Measurements from ENCODE around the gene CNTLN.
"Not testable (repeated sequence)": the region's sequence is repeated elsewhere in the genome, so short reads cannot be mapped to it uniquely, and the experiment has no call there.

The CNTLN gene

DNA sequence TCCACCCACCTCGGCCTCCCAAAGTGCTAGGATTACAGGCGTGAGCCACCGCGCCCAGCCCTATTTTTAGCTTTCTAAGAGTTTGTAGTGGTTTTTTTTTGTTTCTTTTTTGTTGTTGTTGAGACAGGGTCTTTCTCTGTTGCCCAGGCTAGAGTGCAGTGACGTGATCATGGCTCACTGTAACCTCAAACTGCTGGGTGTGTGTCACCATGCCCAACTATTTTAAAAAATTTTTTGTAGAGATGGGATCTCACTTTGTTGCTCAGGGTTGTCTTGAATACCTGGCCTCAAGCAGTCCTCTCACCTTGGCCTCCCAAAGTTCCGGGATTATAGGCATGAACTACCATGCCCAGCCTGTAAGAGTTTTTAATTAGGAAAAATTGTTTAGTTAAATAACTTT, 298.7 kb downstream of the CNTLN start:
- no peak for DNase-seq

DNA sequence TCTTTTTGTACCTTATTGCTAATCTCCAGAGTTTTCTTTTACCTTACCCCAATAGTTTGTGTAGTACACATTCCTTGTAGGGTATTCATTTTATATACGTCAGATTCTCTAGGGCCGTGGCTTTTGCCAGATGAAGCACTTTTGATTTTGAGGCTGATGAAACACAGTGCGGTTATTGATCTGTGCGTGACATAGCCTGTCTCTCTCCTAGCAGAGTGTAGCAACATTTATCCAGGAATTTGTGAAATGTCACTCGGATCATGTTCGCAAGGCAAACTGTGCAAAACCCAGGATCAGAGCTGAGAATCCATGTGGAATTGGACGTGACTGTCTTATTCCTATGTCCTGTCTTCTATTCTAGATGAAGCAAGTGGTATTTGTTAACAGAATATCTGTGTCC, 302.0 kb downstream of the CNTLN start:
- DNase-seq: no peak

DNA sequence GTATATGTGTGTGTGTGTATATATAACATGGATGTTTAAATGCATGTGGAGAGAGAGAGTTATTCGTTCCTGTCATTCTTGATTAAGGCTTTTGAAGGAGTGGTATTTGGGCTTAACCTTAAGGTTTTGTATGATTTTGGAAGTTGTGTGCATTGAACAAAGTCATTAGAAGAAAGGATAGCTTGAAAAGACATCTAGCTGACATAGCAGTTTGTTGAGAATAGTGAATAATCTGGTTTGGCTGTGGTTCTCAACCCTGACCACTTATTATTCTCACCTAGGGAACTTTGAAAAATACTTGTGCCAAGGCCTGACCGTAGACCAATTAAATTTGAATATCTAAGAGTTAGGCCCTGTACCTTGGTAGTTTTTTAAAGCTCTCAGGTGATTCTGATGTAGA, 303.0 kb downstream of the CNTLN start:
- DNase-seq: no peak

DNA sequence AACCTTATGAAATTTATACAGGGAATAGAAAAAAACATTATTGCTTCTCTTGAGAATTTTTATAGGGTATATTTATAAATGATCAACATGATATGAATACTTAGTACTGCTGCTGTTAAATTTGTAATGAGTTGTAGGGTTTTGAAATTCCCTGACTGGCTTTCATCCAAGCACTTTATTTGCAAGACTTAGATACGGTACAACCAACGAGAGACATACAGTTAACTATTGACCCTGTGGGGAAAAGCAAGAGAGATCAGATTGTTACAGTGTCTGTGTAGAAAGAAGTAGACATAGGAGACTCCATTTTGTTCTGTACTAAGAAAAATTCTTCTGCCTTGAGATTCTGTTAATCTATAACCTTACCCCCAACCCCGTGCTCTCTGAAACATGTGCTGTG, 310.3 kb downstream of the CNTLN start:
- DNase-seq: not testable (repeated sequence)

DNA sequence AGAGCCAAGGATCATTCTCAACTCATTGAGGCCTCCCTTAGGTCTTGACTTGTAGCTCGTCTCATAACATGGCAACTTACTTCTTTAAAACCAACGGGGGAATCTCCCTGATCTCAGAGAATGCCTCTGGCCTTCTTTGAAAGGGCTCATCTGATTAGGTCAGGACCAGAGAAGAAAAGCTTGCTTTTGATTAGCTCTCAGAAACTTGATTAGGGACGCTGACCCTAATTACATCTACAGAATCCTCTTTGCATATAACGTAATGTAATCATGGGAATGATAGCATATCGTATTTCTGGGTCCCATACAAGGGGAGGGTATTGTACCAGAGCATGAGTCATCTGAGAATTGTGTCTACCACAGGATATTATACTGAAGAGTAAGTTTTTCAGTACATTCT, 318.9 kb downstream of the CNTLN start:
- DNase-seq: no peak

DNA sequence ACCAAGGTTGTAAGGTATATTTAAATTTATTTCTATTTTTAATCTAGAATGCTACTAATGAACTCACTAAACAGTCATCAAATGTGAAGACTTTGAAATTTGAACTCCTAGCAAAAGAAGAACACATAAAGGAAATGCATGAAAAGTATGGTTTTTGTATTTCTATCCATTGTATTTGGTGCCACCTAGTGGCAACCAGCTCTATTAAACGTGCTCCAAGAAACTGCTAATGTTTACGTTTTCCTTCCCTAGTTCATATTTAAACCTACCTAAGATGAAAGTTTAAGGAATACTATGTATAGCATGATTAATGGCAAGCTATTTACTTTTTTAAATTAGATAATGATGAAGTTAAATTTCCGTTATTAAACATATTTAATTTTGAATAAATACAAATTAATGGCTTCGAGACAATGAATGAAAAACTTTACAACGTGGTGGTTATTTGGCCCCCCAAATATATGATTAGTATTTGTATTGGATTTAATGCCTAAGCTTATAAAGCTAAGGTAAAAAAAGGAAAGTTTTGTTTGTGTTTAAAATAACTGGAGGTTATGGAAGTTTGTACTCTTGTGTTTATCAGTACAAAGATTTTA, 328.1 kb downstream of the CNTLN start:
- peak; percentile 57 for DNase-seq

DNA sequence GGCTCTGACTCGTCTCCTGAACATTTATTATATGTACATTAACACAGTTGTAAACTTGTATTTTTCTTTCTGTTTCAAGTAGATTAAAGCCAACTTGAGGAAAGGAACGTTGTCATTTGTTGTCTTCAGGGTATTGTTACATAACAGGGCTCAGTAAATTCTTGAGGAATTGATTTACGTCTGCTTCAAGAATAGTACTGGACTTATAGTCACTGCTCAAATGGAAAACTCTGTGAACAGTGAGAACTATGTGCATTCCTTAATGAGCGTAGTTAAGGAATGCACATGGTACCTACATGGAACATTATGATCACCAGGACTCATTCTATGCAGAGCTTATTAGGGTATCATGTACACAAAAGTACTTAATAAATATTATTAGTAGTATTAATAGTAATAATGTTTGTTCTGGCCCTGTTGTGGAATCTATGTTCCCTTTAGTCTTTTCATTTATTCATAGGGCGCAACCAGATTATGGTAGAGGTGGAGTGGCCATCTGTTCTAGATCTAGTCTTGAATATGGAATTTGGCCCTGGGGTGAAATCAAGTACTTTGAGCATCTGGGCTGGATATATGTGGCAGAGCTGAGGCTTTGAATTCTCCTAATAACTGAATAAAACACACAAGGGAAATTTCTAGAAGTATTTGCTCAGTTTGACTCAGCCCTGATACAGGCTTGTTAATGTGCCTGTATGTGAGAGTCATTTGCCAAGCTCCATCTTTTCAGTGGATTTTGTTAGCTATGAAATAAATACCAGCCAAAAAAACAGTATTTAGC, 335.4 kb downstream of the CNTLN start:
- no peak for DNase-seq

DNA sequence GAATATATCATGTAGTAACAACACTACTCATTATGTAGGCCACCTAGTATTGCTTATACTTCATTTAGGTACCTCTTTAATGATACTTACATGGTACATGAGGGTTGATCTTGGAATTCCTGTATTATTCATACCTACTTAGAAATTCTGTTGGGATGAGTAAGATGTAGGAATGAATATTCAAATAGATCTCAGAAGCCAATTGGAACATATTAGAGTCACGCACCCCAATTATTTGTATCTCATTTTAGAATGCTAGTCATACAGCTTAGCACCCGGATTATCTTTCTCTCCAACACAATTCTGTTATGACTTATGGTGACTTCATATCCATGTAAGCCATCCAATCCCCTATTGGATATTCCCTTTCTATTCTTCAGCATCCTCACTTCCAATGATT, 337.3 kb downstream of the CNTLN start:
- DNase-seq: no peak

DNA sequence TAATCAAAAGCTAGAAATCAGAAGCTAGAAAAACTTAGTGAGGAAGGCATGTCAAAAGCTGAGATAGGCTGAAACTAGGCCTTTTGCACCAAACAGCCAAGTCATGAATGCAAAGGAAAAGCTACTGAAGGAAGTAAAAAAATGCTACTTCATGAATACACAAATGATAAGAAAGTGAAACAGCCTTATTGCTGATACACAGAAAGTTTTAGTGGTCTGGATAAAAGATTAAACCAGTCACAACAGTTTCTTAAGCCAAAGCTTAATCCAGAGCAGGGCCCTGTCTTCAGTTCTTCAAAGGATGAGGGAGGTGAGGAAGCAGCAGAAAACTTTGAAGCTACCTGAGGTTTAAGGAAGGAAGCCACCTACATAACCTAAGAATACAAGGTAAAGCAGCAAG, 341.6 kb downstream of the CNTLN start:
- DNase-seq: no peak

DNA sequence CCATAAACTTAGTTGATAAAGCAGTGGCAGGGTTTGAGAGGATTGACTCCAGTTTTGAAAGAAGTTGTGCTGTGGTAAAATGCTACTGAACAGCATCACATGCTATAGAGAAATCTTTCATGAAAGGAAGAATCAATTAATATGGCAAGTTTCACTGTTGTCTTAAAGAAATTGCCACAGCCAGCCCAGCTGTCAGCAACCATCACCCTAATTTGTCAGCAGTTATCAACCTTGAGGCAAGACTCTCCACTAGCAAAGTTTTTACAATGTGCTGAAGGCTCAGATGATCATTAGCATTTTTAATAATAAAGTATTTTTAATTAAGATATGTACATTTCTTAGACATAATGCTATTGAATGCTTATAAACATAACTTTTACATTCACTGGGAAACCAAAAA, 343.0 kb downstream of the CNTLN start:
- DNase-seq: no peak

DNA sequence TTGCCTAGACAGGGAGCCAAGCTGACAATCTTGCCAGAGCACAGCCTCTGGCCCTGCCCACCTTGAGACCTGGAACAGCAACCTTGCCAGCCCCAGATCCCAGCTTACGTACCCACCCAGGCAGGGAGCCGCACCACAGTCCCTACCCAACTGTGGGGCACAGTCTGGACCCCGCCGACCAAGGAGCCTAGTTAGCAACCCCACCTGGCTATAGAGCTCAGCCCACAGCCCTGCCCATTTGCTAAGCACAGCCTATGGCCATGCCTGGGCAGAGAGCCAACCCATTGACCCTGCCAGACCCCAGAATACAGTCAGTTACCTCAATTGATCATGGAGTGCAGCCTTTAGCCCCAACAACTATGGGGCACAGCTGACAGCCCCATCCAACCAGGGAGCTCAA, 346.1 kb downstream of the CNTLN start:
- DNase-seq: no peak

DNA sequence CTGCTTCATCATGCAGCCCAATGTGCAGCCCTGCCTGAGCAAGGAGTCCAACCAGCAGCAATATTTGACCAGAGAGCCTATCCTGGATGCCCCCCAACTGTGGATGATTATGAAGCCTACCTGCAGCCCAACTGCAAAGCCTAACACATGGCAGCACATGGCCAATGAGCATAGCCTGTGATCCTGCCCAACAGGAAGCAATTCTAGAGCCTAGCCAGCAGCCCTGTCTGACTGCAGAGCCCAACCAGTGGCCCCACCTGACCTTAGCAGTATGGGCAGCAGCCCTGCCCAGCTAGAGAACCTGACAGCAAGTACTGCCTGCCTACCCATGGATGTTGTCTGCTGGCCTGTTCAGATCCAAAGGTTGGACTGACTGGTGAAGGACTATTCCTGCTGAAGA, 346.7 kb downstream of the CNTLN start:
- no peak for DNase-seq

DNA sequence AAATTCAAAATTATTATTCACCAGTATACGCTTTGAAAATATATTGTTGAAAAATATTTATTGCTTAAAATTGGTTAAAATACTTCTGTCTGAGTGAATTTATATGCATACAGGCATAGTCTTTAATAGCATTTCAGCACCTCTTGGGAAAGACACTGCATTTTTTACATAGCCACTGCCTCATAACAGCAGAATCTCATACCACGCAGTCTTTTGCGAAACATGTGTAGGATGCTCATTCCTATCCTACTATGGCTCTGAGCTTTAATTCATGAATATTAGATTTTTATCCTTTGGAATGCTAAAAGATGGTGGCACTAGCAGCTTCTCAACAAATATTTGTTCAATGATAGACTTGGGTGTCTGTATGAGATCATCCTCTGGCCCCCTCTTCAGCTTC, 350.1 kb downstream of the CNTLN start:
- DNase-seq: no peak

DNA sequence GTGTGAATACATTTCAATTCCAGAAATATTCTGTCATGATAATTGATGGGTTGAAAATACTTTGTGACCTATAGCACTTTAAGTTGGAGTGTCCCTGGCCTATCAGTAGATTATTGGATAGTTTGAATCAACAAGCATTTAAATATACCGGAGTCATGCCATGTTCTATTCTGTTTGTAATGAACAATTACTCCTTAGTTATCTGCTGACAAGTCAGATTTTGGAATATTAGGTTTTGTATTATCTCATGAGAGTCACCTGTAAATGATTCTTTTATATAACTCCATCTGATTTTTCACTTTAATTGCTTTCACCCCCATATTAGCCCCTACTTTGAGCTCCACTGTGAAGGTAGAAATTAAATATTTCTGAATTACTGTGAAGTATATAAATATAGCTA, 351.6 kb downstream of the CNTLN start:
- no peak for DNase-seq

DNA sequence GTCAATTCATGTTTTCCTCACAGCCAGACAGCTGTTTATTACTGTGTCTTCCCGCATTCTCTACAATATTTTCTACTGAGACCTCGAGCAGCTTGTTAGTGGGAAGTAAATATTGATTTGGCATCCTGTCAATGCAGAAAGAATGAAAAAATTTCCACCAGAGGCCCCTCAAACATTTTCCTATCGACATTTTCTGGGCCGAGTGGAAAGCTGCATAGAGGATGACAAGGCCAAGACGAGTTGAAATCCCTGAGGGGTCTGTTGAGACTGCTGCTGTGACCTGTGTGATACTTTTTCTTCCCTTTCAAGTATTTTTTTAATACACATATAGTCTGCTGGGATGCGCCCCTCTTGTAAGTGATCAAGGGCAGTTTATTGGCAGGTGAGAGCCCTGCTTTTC, 352.6 kb downstream of the CNTLN start:
- no peak for DNase-seq

DNA sequence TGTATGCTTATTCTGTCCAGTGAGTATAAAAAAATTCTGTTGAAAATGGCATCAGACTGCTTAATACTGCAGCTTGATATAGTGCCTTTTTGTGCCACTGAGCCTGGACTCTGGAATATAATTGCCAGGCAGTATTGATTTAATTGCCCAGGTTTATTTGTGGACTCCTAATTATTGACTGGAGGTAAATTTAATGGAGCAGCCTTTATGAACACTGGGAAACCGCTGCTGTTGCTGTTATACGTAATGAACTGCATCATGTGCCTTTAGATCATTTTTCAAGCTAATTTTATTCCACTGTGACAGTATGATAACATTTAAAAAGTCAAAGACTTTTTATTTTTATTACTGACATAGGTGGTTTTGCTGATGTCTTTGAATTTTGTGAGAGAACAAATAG, 353.8 kb downstream of the CNTLN start:
- DNase-seq: no peak

DNA sequence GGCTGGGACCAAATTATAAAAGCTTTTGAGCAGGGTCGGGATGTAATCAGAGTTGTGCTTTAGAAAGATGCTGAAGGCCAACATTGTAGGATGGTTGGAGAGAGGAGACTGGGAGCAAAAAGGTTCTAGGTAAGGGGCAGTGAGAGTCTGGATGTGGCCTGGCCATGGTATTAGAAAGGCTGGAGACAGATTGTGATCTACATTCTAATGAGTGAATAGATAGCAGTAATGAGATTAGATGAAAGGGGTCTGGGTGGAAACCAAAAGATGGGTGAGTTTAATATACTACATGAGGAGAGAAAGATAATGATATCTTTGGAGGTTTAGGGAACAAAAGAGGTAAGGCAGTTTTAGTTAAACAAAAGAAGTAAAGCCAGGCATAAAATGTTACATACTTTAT, 355.3 kb downstream of the CNTLN start:
- no peak for DNase-seq

DNA sequence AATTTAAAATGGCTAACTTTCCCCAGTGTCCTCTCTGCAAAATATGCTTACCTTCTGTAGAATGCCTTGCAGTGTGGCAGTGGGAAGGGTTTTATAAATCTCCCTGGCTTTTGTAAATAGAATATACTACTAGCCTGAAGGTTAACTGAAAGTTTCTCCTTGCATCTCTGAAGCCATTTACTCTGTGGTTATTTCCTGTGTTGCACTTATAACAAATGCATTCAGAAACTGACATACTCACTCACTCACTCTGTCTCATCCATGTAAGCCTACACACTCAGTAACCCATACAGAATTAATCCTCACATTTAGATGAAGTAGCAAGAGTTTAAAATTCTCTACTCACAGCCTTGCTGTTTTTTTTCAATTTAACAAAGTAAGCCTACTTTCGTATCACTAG, 356.9 kb downstream of the CNTLN start:
- no peak for DNase-seq

DNA sequence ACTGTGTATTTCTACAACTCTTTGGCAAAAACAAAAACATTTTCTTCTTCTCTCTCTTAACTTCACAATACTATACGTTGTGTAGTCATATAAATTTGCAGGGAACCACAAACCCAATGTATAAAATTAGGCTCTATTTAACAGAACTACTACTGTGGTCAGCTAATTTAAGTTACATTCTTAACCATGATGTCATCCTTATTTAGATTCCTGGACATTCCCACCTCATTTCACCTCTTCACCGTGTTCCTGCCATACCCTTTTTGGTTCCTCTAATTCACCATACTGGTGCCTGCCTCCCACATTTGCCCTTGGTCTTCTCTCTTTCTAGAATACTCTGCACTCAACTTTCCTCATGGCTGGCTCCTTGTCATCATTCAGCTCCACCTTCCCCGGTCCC, 368.4 kb downstream of the CNTLN start:
- DNase-seq: no peak

DNA sequence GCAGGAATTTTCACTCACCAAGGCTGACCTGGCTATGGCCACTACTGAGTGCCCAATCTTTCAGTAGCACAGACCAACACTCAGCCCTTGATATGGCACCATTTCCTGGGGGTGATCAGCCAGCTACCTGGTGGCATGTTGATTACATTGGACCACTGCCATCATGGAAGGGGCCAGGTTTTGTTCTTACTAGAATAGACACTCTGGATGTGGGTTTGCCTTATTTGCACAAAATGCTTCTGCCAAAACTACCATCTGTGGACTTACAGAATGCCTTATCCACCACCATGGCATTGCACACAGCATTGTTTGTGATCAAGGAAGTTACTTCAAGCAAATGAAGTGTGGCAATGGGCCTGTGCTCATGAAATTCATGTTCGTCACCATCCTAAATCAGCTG, 374.3 kb downstream of the CNTLN start:
- DNase-seq: no peak

DNA sequence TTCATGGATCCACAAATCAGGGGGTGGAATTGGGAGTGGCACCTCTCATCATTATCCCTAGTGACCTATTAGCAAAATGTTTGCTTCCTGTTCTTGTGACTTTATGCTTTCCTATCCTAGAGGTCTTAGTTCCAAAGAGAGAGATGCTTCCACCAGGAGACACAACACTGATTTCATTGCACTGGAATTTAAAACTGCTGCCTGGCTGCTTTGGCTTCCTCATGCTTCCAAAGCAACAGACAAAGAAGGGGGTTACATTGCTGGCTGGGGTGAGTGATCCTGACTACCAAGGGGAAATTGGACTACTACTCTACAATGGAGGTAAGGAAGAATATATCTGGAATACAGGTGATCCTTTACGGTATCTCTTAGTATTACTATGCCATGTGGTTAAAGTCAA, 374.9 kb downstream of the CNTLN start:
- DNase-seq: no peak

DNA sequence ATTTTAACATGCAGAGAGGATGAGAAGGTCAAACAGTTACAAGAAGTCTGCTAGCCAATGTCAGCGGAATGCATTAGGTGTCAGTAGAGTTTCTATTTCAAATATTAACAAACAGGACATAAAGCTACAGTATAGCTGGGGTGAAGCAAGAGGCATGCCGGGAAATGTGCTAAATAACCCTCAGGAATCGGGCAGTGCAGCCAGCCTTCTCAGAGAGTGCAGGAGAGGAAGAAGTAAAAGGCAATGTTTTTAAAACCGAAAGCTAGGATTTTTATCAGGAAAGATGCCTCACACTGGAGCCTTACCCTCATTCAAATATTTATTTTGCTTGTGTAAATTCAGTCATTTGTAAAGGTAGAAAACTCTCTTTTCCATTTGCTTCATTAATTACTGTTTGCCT, 384.9 kb downstream of the CNTLN start:
- DNase-seq: no peak

DNA sequence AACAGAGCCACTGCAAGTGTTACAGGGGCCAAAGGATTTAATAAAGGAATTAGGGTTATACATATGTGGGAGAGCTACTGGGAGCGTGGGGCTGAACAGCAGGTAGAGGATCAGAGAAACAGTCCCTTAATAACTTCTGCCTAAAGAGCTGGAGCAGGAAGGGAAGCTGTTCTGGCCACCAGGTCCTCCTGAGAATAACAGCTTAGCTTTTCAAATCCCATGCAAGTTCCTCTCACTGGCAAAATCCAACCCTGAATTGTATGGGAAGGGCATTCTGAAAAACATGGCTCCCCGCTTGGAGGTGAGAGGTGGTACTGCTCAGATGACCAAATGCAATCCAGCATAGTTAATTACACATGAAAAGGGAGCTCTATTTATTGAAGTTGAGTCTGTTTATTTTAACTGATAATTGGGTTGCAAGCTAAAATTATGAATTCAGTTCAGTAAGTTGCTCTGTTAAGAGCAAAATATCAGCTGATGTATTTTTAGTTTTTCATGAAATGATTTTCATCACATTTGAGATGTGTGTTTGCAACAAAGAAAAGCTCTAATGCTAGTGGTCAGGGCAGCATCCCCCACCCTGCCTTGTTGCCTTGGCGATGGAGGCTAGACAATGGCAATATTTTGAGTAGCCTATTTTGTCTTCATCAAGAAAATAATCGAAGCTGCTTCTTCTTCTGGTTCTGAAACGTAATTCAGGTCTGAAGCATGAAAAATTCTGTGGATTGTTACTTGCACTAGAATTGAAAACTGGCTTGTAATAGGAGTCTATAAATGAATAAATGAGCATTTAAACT, 385.6 kb downstream of the CNTLN start:
- DNase-seq: no peak
